NCI-H1105 (cell line): ENCODE results near the gene ITIH1.
"Not testable (repeated sequence)": the region's sequence is repeated elsewhere in the genome, so short reads cannot be mapped to it uniquely, and the experiment has no call there.

Experiments used
- DNase-seq: peaks from one replicate; lab custom pipeline; 2025; lab: John Stamatoyannopoulos, UW

ITIH1 gene

GRCh38 chr3:52777127-52777958 lies at the start of gene ITIH1:
Gene ITIH1 (plus strand): TSS chr3:52777599. CDS start chr3:52777616, 17 bp downstream.
- DNase-seq, result no peak

DNA sequence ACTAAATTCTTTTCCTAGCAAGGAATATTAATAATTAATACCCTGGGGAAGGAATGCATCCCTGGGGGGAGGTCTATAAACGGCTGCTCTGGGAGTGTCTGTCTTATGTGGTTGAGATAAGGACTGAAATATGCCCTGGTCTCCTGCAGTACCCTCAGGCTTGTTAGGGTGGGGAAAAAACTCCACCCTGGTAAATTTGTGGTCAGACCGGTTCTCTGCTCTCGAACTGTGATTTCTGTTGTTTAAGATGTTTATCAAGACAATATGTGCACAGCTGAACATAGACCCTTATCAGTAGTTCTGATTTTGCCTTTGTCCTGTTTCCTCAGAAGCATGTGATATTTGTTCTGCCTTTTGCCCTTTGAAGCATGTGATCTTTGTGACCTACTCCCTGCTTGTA lies 48.6 kb upstream of the ITIH1 start:
- DNase-seq, result not testable (repeated sequence)

GRCh38 chr3:52730681-52731080 lies 46.7 kb upstream of the ITIH1 start:
- DNase-seq, result no peak

DNA sequence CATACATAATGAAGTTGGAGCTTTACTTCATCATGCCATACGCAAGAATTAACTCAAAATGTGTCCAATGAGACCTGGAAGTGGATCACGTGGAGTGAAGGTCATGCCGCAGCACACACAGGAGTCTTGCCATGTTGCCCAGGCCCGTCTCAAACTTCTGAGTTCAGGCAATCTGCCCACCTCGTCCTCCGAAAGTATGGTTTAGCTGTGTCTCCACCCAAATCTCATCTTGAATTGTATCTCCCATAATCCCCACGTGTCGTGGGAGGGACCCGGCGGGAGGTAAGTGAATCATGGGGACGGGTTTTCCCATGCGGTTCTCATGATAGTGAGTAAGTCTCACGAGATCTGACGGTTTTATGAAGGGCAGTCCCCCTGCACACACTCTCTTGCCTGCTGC lies 45.8 kb upstream of the ITIH1 start:
- no peak for DNase-seq

DNA sequence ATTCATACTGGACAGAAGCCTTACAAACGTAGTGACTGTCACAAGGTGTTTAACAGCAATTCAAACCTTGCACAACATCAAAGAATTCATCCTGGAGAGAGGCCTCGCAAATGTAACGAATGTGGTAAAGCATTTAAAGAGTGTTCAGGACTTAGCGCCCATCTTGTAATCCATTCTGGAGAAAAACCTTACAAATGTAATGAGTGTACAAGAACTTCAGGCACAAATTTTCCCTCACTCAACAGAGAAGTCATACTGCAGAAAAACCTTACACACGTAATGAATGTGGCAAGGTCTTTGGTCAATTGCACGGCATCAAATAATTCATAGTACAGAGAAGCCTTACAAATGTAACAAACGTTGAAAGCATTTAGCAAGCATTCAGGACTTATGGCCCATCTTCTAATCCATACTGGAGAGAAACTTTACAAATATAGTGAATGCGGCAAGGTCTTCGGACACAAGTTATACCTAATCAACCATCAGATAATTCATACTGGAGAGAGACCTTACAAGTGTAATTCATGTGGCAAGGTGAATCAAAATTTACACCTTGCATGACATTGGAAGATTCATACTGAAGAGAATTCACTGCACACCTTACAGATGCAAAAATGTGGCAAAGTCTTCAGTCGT lies 44.0 kb upstream of the ITIH1 start:
- DNase-seq, result no peak

- no peak for DNase-seq
These were observed 37.7 kb upstream of the ITIH1 start for GRCh38 chr3:52739730-52740129.

- no peak for DNase-seq
These were observed 34.9 kb upstream of the ITIH1 start for GRCh38 chr3:52742418-52743041.

- DNase-seq, result no peak
These were observed 34.2 kb upstream of the ITIH1 start for GRCh38 chr3:52743152-52743551.

- no peak for DNase-seq
These were observed 33.7 kb upstream of the ITIH1 start for GRCh38 chr3:52743721-52744120.

- no peak for DNase-seq
These were observed 25.2 kb upstream of the ITIH1 start for GRCh38 chr3:52752045-52752660.

- DNase-seq, result no peak
These were observed 23.0 kb upstream of the ITIH1 start for GRCh38 chr3:52754373-52754772.

GRCh38 chr3:52756141-52756540 lies 21.3 kb upstream of the ITIH1 start:
- no peak for DNase-seq

DNA sequence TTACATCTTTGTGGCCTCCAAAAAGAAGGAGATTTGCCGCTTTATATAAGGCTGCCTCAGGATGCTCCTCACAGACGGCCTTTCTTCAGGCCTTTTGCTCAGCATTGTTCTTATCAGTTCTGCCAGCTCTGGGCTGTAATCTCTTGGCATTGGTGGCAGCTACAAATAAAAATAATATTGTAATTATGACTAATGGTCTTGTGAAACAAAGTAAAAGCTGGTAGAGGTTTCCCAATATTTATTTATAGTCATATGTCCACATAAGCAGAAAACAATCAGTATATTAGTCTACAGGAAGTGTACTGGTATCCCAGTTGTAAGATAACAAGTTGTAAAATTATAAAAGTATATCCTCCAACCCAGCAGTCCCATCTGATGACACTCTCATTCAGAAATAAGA lies 13.9 kb upstream of the ITIH1 start:
- no peak for DNase-seq

DNA sequence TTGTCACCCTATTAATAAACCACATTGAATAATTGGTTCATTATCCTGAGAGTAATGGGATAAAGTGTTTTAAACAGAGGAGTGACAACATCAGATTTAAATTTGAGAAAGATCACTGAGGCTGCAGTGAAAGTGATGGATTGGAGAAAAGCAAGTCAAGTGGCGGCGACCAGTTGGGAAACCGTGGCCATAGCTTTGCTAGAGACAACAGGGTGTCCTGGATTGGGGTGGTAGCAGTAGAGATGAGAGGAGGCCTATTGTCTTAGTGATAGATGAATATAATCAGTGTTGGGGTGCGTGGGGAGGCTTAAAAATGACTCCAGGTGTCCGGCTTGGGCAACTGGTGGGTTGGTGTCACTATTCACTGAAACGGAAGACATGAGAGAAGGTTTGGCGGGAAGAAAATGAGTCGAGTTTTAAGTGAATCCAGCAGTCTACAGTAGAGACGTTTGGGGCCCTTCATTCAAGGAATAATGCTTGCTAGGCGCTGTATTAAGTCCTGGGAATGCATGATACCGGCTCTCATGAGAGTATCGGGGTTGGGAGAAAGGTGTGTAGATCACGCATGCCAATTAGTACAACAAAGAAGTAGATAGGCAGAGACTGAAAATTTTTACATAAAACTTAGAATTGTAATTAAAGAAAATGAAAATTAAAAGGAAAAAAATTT lies 7.5 kb upstream of the ITIH1 start:
- no peak for DNase-seq

DNA sequence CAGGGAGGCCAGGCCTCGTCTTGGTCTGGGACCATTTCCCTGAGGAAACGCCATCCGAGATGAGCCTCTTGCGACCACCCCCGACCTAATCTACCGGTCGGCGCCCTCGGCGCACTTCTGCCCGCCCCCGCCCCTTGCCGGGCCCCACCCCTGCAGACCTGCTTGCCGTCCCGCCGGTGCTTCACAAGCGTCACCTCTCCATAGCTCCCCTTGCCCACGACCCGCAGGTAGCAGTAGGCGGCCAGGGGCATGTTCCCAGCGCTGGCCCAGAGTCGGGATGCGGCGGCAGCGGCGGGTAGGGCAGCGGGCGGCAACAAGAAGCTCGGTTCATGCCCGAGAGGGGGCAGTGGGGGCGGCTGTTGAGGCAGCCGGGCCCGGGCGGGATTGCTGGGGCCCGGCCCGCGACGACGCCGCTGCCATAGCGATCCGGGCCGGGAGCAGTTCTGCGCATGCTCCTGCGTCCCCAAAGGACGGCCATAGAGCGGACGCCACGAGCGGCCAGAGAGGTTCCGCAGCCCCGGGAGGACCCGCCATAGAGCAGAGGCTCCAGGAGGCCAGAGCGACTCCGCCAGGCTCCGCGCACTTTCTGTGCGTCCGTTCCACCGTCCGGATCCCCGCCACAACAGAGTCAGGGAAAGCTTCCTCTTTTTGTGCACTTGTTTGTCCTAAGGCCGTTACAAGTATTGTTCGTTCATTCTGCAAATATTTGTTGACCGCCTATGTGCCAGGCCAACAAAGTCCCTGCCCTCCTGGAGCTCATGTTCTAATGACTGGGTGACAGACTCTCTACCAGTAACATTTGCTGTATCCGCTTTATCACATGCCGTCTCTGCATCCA lies 6.7 kb upstream of the ITIH1 start, which contains the start of gene NEK4:
Gene NEK4 (minus strand): TSS at position 445 of the 838 bp plus-strand sequence. CDS start 194 bp downstream, at position 251.
- DNase-seq, result peak; percentile 67

DNA sequence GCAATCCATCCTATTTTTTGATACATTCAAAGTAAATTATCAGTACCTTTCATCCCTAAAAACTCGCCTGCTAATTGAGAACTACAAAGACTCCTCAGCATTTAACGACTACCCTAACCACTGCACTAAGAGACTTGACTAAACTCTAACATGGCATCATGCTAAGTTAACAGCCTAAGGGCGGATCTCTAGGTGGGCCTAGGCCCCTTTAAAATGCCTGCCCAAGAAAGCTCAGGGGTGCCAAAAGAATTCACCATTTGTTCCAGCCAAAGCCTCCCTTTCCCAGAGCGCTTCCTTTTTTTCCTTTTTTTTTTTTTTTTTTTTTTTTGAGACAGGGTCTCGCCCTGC lies 6.1 kb upstream of the ITIH1 start:
- no peak for DNase-seq

- DNase-seq, result no peak
These were observed 5.7 kb upstream of the ITIH1 start for GRCh38 chr3:52771702-52772101.

DNA sequence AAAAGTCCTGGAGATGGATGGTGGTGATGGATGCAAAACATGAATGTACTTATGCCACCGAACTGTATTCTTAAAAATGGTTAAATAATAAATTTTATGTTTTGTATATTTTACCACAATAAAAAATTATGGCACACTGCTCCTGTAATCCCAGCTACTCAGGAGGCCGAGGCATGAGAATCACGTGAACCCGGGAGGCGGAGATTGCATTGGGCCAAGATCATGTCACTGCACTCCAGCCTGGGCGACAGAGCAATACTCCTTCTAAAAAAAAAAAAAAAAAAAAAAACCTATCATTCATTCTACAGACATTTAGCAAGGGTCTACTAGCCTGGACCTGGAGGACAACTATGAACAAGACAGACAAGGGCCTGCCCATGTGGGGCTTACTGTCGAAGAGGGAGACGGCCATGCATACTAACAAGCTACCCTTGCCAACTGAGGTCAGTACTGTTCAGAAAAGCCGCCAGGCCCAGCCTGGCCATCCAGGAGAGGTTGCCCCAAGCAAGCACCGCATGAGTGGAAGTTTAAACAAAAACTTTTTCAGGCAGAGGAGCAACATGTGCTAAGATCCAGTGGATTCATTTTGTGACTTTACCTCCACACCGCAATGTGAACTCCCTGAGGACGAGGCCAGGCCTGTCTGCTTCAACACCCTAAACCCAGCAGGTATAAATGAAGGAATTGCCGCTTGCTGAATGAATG lies 3.9 kb upstream of the ITIH1 start:
- no peak for DNase-seq

DNA sequence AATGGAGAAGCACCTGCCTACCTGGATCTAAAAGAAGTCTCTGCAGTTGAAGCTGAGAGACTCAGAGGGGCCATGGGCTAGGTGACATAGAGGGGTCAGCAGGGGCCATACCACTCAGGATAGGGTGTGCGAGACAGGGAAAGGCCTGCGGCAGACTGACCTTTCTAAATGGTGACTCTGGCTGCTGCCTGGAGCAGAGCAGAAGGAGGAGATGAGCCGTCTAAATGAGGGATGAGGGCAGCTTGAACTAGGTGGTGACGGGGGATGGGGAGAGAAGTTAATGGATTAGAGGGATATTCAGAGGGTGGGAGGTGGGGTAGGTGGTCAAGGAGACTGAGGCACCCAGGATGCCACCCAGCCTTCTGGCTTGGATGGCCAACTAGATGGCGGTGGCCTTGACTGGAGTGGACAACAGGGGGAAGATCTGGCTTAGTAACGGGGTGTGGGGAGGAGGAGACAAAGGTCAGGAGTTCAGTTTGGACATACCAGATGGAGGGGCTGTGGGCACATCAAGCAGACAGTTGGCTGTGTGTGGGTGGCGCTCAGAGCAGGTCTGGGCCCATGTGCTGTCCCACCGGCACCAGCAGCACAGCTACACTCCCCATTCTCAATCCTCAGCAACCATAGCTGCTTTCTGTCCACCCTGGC lies 3.2 kb upstream of the ITIH1 start:
- no peak for DNase-seq
